Measurements from ENCODE around the gene PDGFB.

GRCh38 chr22:39232806-39233709, 11.7 kb downstream of the PDGFB start:
- no peak for TF ChIP-seq CTCF (IDR thresholded peaks at IDR 0.05; ENCODE audit: low read length)
- no peak for TF ChIP-seq EZH2 (optimal IDR thresholded peaks at IDR 0.05; ENCODE audit: low read depth, low read length)
- TF ChIP-seq EZH2phosphoT487 (IDR thresholded peaks at IDR 0.05; ENCODE audit: low read length) = no peak

Data from MM.1S (cell line).